Astrocyte of the cerebellum (primary cell): ENCODE measurements around the gene JPH3.
A peak's percentile ranks its signal among the peaks of the same experiment; 100 is the strongest.

ENCODE experiments used
- DNase-seq: peaks from one replicate; pipeline ENCODE4 v3.0.0-alpha.2; 2011; ENCODE audit warnings: low read depth
- H3K4me3 ChIP-seq: 2 replicates; pipeline ENCODE4 v1.5.1; 2011; ENCODE audit warnings: mild to moderate bottlenecking, low read depth, low read length, moderate library complexity
- CTCF ChIP-seq: IDR thresholded peaks from 2 replicates; pipeline ENCODE4 v1.5.1; 2012; ENCODE audit warnings: low read length, low read depth, moderate library complexity, mild to moderate bottlenecking; ENCODE audit errors: missing control alignments
- in situ Hi-C: cut with HindIII; loops from 2 replicates; pipeline ENCODE4 v1.10.0; 2017; ENCODE audit warnings: low sequenced_read_pairs

Gene JPH3

DNA sequence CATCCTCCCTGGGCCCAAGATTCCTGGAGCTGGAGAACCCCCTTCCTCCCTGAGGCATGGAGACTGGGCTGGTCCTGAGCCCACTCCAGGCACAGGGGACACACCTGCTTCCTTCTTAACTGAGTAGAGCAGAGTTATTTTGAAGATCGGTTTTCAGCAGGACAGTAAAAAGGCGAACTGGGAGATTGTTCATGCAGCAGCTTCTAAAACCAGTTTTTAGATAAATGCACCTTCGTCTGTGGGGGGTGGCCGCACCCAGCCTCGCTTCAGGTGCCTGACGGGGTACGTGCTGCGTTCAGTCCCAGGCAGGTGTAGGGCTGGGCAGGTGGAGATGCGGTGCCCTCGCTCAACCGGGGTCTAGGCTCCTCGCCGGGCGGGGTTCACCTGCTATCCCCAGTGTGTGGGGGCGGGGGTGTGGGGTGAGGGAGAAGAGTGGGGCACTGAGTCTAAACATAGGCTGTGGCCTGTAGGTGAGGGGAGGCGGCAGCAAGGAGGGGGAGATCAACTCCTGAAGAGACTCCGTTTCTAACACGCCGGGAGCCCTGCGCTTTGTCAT lies 69.5 kb downstream of the JPH3 start:
- no peak overlapping the region for H3K4me3 ChIP-seq
- TF ChIP-seq CTCF: no peak
- no peak for DNase-seq
- in situ Hi-C loops: no loop called here

DNA sequence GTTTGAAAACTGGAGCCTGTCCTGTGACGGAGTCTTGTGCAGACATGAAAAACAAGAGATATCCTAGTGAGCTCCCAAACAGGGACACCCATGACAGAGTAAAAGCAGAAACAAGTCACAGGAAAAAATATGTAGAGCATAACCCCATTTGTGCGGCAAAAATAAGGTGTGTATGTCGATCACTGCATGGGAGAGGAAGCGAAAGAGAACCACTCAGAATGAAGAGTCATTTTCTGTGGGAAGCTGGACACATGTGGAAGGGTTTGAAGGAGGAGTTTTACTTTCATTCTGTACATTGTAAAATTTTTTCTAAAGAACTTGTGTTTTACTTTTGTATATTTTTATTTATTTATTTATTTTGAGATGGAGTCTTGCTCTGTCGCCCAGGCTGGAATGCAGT lies 72.1 kb downstream of the JPH3 start:
- no peak overlapping the region for H3K4me3 ChIP-seq
- in situ Hi-C loops: no loop called here
- no peak for DNase-seq
- no peak for TF ChIP-seq CTCF

- DNase-seq: no peak
- in situ Hi-C loops: loop anchor here (5.0 kb wide), 1 partner anchor 63 kb away; no protein-coding TSS in a partner anchor
- no peak for TF ChIP-seq CTCF
- H3K4me3 ChIP-seq: no peak overlapping the region
Measured at GRCh38 chr16:87675111-87675719, 72.9 kb downstream of the JPH3 start.

- H3K4me3 ChIP-seq: no peak overlapping the region
- no peak for DNase-seq
- in situ Hi-C loops: loop anchor here (5.0 kb wide), 1 partner anchor 66 kb away; no protein-coding TSS in a partner anchor
Measured at GRCh38 chr16:87677830-87678229, 75.5 kb downstream of the JPH3 start.

DNA sequence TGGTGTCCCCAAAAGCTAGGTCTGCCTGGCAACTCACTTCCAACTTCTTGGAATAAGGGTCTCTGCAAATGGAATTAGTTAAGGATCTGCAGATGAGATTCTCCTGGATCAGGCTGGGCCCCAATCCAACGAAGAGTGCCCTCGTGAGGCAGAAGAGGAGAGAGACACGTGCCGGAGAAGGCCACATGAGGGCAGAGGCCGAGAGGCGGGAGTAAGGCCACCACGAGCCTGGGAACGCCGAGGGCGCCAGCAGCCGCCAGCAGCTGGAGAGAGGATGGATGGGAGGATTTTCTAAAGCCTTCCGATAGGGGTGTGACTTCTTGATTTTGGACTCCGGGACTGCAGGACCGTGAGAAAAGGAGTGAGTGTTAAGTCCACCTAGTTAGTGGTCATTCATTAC lies 76.3 kb downstream of the JPH3 start:
- no peak for DNase-seq
- in situ Hi-C loops: loop anchor here (5.0 kb wide), 1 partner anchor 66 kb away; no protein-coding TSS in a partner anchor

More at GRCh38 chr16:87677830-87678229, 75.5 kb downstream of the JPH3 start:
- no peak for TF ChIP-seq CTCF

More for the DNA sequence above, 76.3 kb downstream of the JPH3 start:
- H3K4me3 ChIP-seq: no peak overlapping the region
- TF ChIP-seq CTCF: peak; percentile 13
